CD4-positive, alpha-beta T cell (primary cell): ENCODE data around the gene SPIRE2. TPM values are rescaled to one million over a fixed set of nuclear protein-coding genes. Genes with fewer than 3 reads are reported as not detected.
"Not testable (repeated sequence)": the region's sequence is repeated elsewhere in the genome, so short reads cannot be mapped to it uniquely, and the experiment has no call there.

Experiments
- ATAC-seq: fragments of 200-7000 bp; cut with Tn5 transposase; one replicate; pipeline ENCODE4 v1.10.0; 2022; ENCODE audit warnings: mild to moderate bottlenecking; ENCODE audit not compliant: poor library complexity
- CTCF ChIA-PET: fragments of 350-600 bp; sonication (Branson Sonifier 250); formaldehyde crosslinking; loops from one replicate; lab custom pipeline; 2021; ENCODE audit warnings: antibody characterized with exemption, inconsistent platforms; lab: Charles Lee
- POLR2A ChIA-PET: fragments of 350-600 bp; sonication (Branson Sonifier 250); formaldehyde crosslinking; loops from one replicate; lab custom pipeline; 2021; ENCODE audit warnings: antibody characterized with exemption, inconsistent platforms; lab: Charles Lee
- DNase-seq, 14 experiments: peaks; one replicate each; pipeline ENCODE4 v3.0.0-alpha.2; 2013 to 2020; ENCODE audit warnings: mixed read lengths in 2 of 14
- H3K27ac ChIP-seq, 2 donors: one replicate each; pipeline versions ENCODE4 v1.5.1 to v1.7.0; 2013; ENCODE audit warnings: low read length in 2 of 2, low read depth in 1 of 2, mild to moderate bottlenecking in 1 of 2
- H3K27me3 ChIP-seq, 2 experiments: 1 replicate in 1 of 2; 2 replicates in 1 of 2; pipeline versions ENCODE4 v1.6.1 to v1.7.0; 2013; ENCODE audit warnings: low read length in 2 of 2, control low read depth in 1 of 2, mild to moderate bottlenecking in 1 of 2, moderate library complexity in 1 of 2; ENCODE audit not compliant: insufficient read depth in 2 of 2, control insufficient read depth in 1 of 2
- H3K36me3 ChIP-seq: one replicate; pipeline ENCODE4 v1.6.1; 2013; ENCODE audit warnings: low read length, control low read depth; ENCODE audit not compliant: insufficient read depth
- H3K4me1 ChIP-seq: one replicate; pipeline ENCODE4 v1.6.1; 2013; ENCODE audit warnings: low read length, control low read depth; ENCODE audit not compliant: insufficient read depth
- H3K4me3 ChIP-seq: one replicate; pipeline ENCODE4 v1.5.1; 2013; ENCODE audit warnings: mild to moderate bottlenecking, low read length, moderate library complexity
- H3K9me3 ChIP-seq, 2 experiments: 1 replicate in 1 of 2; 2 replicates in 1 of 2; pipeline versions ENCODE4 v1.6.1 to v1.7.0; 2013; ENCODE audit warnings: low read length in 2 of 2, mild to moderate bottlenecking in 2 of 2, control low read depth in 1 of 2, moderate library complexity in 1 of 2; ENCODE audit not compliant: control insufficient read depth in 1 of 2, insufficient read depth in 1 of 2
- H3K27ac Mint-ChIP-seq: one replicate; pipeline ENCODE4 v1.8.0; 2020; ENCODE audit warnings: mixed read lengths
- H3K27me3 Mint-ChIP-seq: one replicate; pipeline ENCODE4 v1.8.0; 2021; ENCODE audit warnings: mixed read lengths
- H3K36me3 Mint-ChIP-seq: one replicate; pipeline ENCODE4 v1.8.0; 2021; ENCODE audit warnings: low read depth, mixed read lengths
- H3K4me1 Mint-ChIP-seq: one replicate; pipeline ENCODE4 v1.8.0; 2021; ENCODE audit warnings: low read depth, mixed read lengths
- H3K4me3 Mint-ChIP-seq: one replicate; pipeline ENCODE4 v1.8.0; 2020; ENCODE audit warnings: mild to moderate bottlenecking, mixed read lengths
- H3K9me3 Mint-ChIP-seq: one replicate; pipeline ENCODE4 v1.8.0; 2020; ENCODE audit warnings: mixed read lengths
- CTCF ChIP-seq: fragments of 200-600 bp; IDR thresholded peaks from one replicate; pipeline ENCODE4 v1.8.0; 2022; ENCODE audit warnings: antibody characterized with exemption, mild to moderate bottlenecking
- intact Hi-C, 2 experiments: fragments of 100-400 bp; cut with DNase I in 1 of 2; cut with micrococcal nuclease in 1 of 2; formaldehyde crosslinking; loops; one replicate each; pipeline versions ENCODE4 v1.15.1 to v1.9.0; 2023 to 2025; cut with DNase I, micrococcal nuclease
- total RNA-seq, 174 experiments: library from RNA in 2 of 174; stranded (reverse) in 2 of 174; gene quantifications; one replicate each; pipeline ENCODE4 v1.2.3 and lab custom pipeline; 2021 to 2026

Gene SPIRE2
- total RNA-seq, 2 experiments from 2014 or later, result 1.1 TPM

GRCh38 chr16:89833664-89834363 lies 5.5 kb downstream of the SPIRE2 start:
- peaks cover 11 to 18% of the 10 kb centered on the region in 2 experiments for H3K27me3 ChIP-seq
- peaks cover 22% of the 10 kb centered on the region for H3K4me1 ChIP-seq
- H3K27ac Mint-ChIP-seq, H3K4me3 ChIP-seq, POLR2A ChIA-PET, CTCF ChIA-PET, H3K9me3 Mint-ChIP-seq, H3K27ac ChIP-seq, ATAC-seq, H3K36me3 ChIP-seq, H3K4me3 Mint-ChIP-seq, H3K36me3 Mint-ChIP-seq, intact Hi-C loops: not testable (repeated sequence)
- H3K9me3 ChIP-seq, result peaks cover 0 to 21% of the 10 kb centered on the region in 2 experiments
- peak in 1 of 14 experiments; percentile 6 for DNase-seq
- Mint-ChIP-seq H3K4me1 (peaks cover 19% of the 10 kb centered on the region), H3K27me3 (peaks cover 25% of the 10 kb centered on the region)

GRCh38 chr16:89834813-89835363 lies 6.6 kb downstream of the SPIRE2 start:
- Mint-ChIP-seq H3K4me1 (peaks cover 15% of the 10 kb centered on the region), H3K27me3 (peaks cover 18% of the 10 kb centered on the region)
- H3K27ac Mint-ChIP-seq, H3K27ac ChIP-seq, CTCF ChIA-PET, ATAC-seq, H3K27me3 ChIP-seq, H3K36me3 ChIP-seq, DNase-seq, H3K9me3 Mint-ChIP-seq, POLR2A ChIA-PET, H3K4me3 Mint-ChIP-seq, H3K36me3 Mint-ChIP-seq, H3K4me3 ChIP-seq, intact Hi-C loops: not testable (repeated sequence)
- Histone ChIP-seq H3K4me1 (peaks cover 18% of the 10 kb centered on the region), H3K9me3 (peaks cover 0 to 13% of the 10 kb centered on the region in 2 experiments)

GRCh38 chr16:89836484-89836883 lies 8.2 kb downstream of the SPIRE2 start:
- DNase-seq, H3K36me3 ChIP-seq, H3K4me3 Mint-ChIP-seq, ATAC-seq, CTCF ChIA-PET, H3K27ac Mint-ChIP-seq, H3K36me3 Mint-ChIP-seq, H3K27me3 ChIP-seq, H3K4me3 ChIP-seq, POLR2A ChIA-PET, intact Hi-C loops, H3K9me3 Mint-ChIP-seq, H3K27ac ChIP-seq: not testable (repeated sequence)
- H3K4me1 Mint-ChIP-seq, result peaks cover 15% of the 10 kb centered on the region
- peaks cover 0 to 13% of the 10 kb centered on the region in 2 experiments for H3K9me3 ChIP-seq
- H3K4me1 ChIP-seq, result peaks cover 25% of the 10 kb centered on the region
- peaks cover 11% of the 10 kb centered on the region for H3K27me3 Mint-ChIP-seq

- no peaks in the 10 kb centered on the region for H3K9me3 Mint-ChIP-seq
- no peak for TF ChIP-seq CTCF
- Histone ChIP-seq H3K27me3 (peaks cover 0 to 3% of the 10 kb centered on the region in 2 experiments), H3K36me3 (no peaks in the 10 kb centered on the region), H3K4me1 (peaks cover 26% of the 10 kb centered on the region), H3K9me3 (peaks cover 0 to 13% of the 10 kb centered on the region in 2 experiments), H3K4me3 (no peak overlapping the region), H3K27ac (no peak overlapping the region)
- peaks cover 15% of the 10 kb centered on the region for H3K4me1 Mint-ChIP-seq
- intact Hi-C loops, result no loop called here
- ATAC-seq (no peak), DNase-seq (peak in 1 of 14 experiments; percentile 17)
- peaks cover 6% of the 10 kb centered on the region for H3K27me3 Mint-ChIP-seq
- H3K36me3 Mint-ChIP-seq, result no peaks in the 10 kb centered on the region
- POLR2A ChIA-PET, result interaction anchor here (0.9 to 1.7 kb wide), 5 partner anchors 9 to 114 kb away, joined by 3 to 8 read pairs (median 4); partner anchors contain the start of genes FANCA, SPIRE2 and TCF25
- H3K27ac Mint-ChIP-seq, result no peak overlapping the region
- H3K4me3 Mint-ChIP-seq, result peak overlapping the region; percentile 48
- CTCF ChIA-PET, result interaction anchor here (1.4 kb wide), 1 partner anchor 23 kb away, joined by 6 read pairs; no protein-coding TSS in a partner anchor
These were observed 8.8 kb downstream of the SPIRE2 start for GRCh38 chr16:89837014-89837546.
